GM19372 (cell line): ENCODE measurements around the gene DEDD.

ENCODE experiments used
- ATAC-seq: cut with Tn5 transposase; IDR thresholded peaks from one replicate; pipeline ENCODE4 v1.9.1; 2021; ENCODE audit warnings: mild to moderate bottlenecking, low read depth, moderate library complexity; ENCODE audit not compliant: unreplicated experiment

Gene DEDD

DNA sequence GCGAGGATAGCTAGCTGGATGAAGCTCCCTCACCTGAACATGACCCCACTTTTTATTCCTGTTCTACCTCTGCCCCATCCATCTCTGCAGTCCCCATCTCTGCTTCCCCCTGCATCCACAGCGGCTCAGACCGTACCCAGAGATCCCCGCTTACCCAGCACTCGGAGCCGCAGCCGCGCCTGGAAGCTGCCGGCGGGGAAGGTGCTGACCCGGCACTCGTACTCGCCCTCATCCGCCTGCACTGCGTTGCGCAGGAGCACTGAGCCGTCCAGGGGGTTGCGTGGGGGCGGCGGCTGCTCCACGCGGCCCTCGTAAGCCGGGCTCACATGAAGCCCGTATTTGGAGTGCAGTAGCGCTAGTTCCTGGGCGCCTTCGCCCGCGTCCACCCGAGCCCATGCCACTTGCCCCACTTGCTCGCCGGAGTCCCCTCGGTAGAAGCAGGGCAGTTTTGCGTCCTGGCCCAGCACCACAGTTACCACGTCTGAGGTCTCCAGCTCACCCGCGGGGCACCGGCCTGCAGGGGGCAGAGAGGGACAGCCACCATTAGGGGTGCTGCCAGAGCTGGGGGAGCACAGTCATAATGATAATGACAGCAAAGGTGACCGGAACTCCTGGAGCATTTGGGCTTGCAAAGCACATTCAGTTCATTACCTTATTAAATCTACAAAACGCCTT, 52.9 kb downstream of the DEDD start:
- ATAC-seq = no peak

- ATAC-seq = no peak
Measured at GRCh38 chr1:161077426-161077825, 55.0 kb downstream of the DEDD start.

DNA sequence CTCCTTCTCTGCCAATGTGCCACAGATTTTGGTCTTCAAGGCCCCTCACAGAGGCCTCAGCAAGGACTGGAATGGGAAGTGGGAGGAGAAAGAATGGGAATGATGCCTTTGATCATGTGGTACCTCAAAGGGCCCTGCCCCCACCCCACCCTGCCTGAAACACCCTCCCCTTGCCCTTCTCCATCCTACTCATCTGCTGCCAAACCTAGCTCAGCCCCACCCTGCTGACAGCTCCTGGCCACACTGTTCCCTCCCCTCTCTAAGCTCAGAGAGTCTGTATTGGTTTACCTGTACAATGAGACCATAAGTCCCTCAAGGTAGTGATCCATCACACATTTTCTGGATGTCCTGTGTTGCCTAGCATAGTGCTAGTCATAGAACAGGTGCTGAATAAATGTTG, 56.1 kb downstream of the DEDD start:
- ATAC-seq = no peak

DNA sequence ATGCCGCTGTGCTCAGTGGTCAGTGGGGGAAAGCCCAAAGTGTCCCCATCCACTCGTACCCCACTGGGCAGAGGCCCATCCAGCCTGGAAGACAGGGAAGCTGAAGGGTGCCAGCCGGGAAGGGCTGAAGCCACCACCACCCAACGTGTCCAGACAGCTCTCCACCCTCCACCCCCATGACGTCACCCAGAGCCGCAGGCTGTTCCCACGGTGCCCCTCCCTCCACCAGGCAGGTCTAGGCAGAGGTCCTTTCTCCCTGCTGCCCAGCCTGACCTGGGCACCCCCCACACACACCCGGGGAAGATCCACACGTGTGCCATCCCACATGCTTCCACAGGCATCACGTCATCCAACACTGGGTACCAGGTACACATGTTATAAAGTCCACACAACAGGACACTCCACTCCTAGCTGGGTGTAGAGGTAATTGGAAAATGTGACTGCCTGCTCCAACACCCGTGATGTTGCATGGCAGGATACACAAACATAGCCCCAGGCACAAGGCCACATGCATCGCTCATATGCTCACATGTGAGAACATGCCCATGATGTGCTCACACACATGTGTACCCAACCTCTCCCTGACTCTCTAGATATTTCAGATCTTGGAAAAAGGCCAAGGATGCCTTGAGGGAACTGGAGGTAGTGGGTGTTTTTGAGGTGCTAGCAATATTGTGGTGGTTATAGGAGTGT, 57.6 kb downstream of the DEDD start:
- ATAC-seq = no peak

DNA sequence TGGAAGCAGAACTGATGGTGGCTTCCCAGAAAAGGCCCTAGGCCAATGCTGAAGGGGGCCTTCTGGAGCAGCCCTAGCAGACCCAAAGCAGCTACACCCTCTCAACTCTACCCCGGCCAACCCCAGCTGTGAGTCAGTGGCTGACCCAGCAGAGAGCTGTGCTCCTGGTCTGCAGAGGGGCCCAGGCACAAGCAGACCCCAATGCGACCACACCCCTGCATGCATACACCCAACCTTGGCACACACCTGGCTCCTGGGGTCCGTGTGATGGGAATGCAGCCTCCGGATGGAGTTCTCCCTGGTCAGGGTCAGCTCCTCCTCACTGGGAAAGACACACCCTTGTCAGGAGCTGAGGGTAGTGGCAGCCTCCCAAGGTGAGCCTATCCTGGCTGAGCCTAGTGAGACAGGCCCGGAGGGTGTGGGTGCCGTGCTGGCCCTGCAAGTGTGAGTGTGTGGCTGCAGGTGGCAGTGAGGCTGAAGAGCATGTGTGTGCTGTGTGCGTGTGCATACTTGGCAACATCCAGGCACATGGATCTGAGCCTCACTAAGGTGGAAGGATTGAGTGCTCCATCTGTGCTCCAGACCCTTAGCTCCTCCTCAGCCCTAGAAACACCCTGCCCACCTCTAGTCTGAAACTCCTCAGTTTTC, 58.9 kb downstream of the DEDD start:
- ATAC-seq = no peak

GRCh38 chr1:161072751-161073449, 59.6 kb downstream of the DEDD start:
- ATAC-seq = no peak

DNA sequence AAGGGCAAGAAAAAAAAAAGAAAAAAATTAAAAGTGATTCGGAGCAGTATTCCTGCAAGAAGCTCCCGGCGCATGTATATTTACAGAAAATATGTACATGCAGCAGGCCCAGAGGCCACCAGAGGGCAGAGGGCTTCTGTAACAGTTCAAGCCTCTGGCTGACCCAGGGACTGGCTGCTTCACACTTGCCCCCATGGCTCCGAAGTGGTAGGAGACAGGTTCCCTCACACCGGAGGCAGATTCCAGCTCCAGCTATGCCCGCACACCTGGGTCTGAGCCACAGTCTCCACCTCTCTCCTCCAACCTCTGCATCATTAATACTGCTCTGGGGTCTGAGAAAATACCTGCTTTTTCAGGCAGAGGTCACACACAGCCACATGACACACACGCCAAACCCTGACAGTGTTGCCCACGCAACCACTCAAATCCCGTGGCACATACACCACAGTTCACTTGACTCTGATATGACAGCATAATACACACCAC, 60.5 kb downstream of the DEDD start:
- no peak for ATAC-seq
